Measurements from ENCODE around the gene DDX24. TPM values are rescaled to one million over a fixed set of nuclear protein-coding genes. Genes with fewer than 3 reads are reported as not detected.

The DDX24 gene
- total and polyA plus RNA-seq, 2 of the 8 experiments (the other 6 are each of a cell fraction or from before 2014, with no cell fraction given), result 89.0 to 201 TPM

- Histone ChIP-seq H3K23me2 (ENCODE audit: low read depth, low read length) (peaks cover 7% of the 10 kb centered on the region; the same call in 1 of the 2 replicates), H3K4me2 (ENCODE audit: insufficient read depth in 1 of 2, low read depth in 2 of 2, low read length in 2 of 2) (no peak overlapping the region), H3K14ac (ENCODE audit: insufficient read length) (no peak overlapping the region), H3K23ac (ENCODE audit: insufficient read length) (no peak overlapping the region), H4K91ac (replicated peaks; ENCODE audit: insufficient read length, low read length) (no peak overlapping the region), H3K27ac (ENCODE audit: low read depth, low read length) (no peak overlapping the region), H3K18ac (ENCODE audit: extremely low read depth, low read length) (no peak overlapping the region), H4K20me1 (replicated peaks in 1 of 2; ENCODE audit: control insufficient read depth in 1 of 2, insufficient read depth in 2 of 2, low read length in 2 of 2) (no peaks in the 10 kb centered on the region), H2BK15ac (ENCODE audit: low read length) (no peak overlapping the region), H2BK20ac (ENCODE audit: low read length) (no peak overlapping the region), H3K79me1 (ENCODE audit: low read depth, low read length) (no peaks in the 10 kb centered on the region), H2BK5ac (ENCODE audit: low read depth, low read length) (no peak overlapping the region), H2BK12ac (ENCODE audit: low read depth, low read length) (no peak overlapping the region), H2AK5ac (ENCODE audit: low read depth, low read length) (no peak overlapping the region), H3K4me3 (ENCODE audit: extremely low read depth in 1 of 4, insufficient read depth in 2 of 4, low read depth in 3 of 4, low read length in 4 of 4) (no peak overlapping the region), H3K9ac (replicated peaks in 1 of 4; ENCODE audit: extremely low read depth in 1 of 4, low read depth in 3 of 4, low read length in 3 of 4) (no peak overlapping the region), H3K9me3 (ENCODE audit: insufficient read depth in 2 of 2, low read depth in 1 of 2, low read length in 1 of 2) (no peaks in the 10 kb centered on the region; a peak in 1 of 4 replicates), H3K27me3 (replicated peaks in 1 of 4; ENCODE audit: control insufficient read depth in 3 of 4, extremely low read depth in 1 of 4, insufficient read depth in 3 of 4, low read length in 3 of 4) (peaks cover 0 to 2% (median 0%) of the 10 kb centered on the region in 4 experiments; a peak in 2 of 7 replicates), H3K4me1 (replicated peaks in 1 of 4; ENCODE audit: control insufficient read depth in 3 of 4, insufficient read depth in 4 of 4, low read length in 3 of 4) (peaks cover 0 to 4% (median 2%) of the 10 kb centered on the region in 4 experiments; a peak in 3 of 7 replicates), H2AFZ (ENCODE audit: low read length) (no peak overlapping the region), H4K8ac (ENCODE audit: extremely low read depth, insufficient read depth, low read length) (no peak overlapping the region), H3K56ac (replicated peaks; ENCODE audit: insufficient read length, low read depth, low read length) (no peak overlapping the region), H4K5ac (ENCODE audit: insufficient read length, low read depth, low read length) (no peak overlapping the region), H3K36me3 (ENCODE audit: control insufficient read depth in 2 of 4, insufficient read depth in 4 of 4, low read length in 3 of 4) (no peaks in the 10 kb centered on the region), H3K79me2 (ENCODE audit: control insufficient read depth in 1 of 2, insufficient read depth in 2 of 2, low read length in 2 of 2) (no peaks in the 10 kb centered on the region), H2BK120ac (replicated peaks; ENCODE audit: low read depth, low read length) (no peak overlapping the region), H3K4ac (replicated peaks; ENCODE audit: insufficient read length, low read depth, low read length) (no peak overlapping the region)
- peak in 1 of 2 experiments; percentile 14 for DNase-seq (ENCODE audit: low read depth in 1 of 2, low spot score in 2 of 2)
- no peak for FAIRE-seq
- CTCF ChIA-PET (ENCODE audit: partially characterized antibody), result interaction anchor here (1.0 to 2.2 kb wide), 4 partner anchors 13 to 88 kb away, joined by 3 to 12 read pairs (median 4); no protein-coding TSS in a partner anchor
- POLR2A ChIA-PET (ENCODE audit: partially characterized antibody), result interaction anchor here (0.8 to 0.9 kb wide), 2 partner anchors 10 to 60 kb away, joined by 3 to 4 read pairs; no protein-coding TSS in a partner anchor
- no peak for TF ChIP-seq BRCA1 (IDR thresholded peaks at IDR 0.05; ENCODE audit: low read depth, low read length)
- WGBS, 2 experiments (ENCODE audit: extremely low coverage in 1 of 2, insufficient coverage in 1 of 2, insufficient read length in 1 of 2, insufficient replicate concordance in 2 of 2, low coverage in 1 of 2, low lambda C conversion rate in 2 of 2, missing lambda C conversion rate in 1 of 2), result 82% methylated on average over 8 of the region's 9 CpGs; no CpG with 5 or more reads in 1 of the 2 experiments
Measured at GRCh38 chr14:94124582-94125377, 43.8 kb upstream of the DDX24 start.
